GM13976 (cell line): ENCODE results near the gene PLEKHF1.

ENCODE experiments used
- DNase-seq: peaks from one replicate; pipeline ENCODE4 v3.0.0; 2012; ENCODE audit warnings: low spot score
- in situ Hi-C: fragments of 300-500 bp; cut with MboI; formaldehyde crosslinking; loops from one replicate; pipeline ENCODE4 v1.12.0; 2022; ENCODE audit warnings: low sequenced_read_pairs, mixed read lengths, inconsistent platforms; ENCODE audit not compliant: unreplicated experiment
- TF ChIP-seq, protein P1 (sequence below): IDR thresholded peaks from 2 replicates; pipeline ENCODE4 v1.5.1; 2012; ENCODE audit warnings: borderline replicate concordance, mild to moderate bottlenecking; ENCODE audit not compliant: insufficient read depth; ENCODE audit errors: extremely low read depth, missing control alignments, control extremely low read depth

Gene PLEKHF1

DNA sequence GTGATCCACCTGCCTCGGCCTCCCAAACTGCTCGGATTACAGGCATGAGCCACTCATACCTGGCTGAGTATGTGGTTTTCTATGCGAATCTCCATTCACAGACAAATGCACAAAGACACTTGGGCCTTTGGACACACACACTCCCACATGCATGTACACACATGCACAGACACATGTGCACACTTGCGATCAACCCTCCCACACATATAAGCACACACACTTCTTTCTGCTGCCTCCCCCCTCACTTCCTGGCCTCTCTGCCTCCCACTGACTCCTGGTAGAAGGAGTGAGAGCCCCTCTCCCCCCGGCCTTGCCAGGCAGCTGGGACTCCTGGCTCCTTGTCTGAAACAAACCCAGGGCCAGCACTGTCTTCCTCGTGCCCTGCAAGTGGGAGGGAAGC lies 29.3 kb upstream of the PLEKHF1 start:
- DNase-seq: no peak
- in situ Hi-C loops: no loop called here
- TF ChIP-seq, protein P1, sequence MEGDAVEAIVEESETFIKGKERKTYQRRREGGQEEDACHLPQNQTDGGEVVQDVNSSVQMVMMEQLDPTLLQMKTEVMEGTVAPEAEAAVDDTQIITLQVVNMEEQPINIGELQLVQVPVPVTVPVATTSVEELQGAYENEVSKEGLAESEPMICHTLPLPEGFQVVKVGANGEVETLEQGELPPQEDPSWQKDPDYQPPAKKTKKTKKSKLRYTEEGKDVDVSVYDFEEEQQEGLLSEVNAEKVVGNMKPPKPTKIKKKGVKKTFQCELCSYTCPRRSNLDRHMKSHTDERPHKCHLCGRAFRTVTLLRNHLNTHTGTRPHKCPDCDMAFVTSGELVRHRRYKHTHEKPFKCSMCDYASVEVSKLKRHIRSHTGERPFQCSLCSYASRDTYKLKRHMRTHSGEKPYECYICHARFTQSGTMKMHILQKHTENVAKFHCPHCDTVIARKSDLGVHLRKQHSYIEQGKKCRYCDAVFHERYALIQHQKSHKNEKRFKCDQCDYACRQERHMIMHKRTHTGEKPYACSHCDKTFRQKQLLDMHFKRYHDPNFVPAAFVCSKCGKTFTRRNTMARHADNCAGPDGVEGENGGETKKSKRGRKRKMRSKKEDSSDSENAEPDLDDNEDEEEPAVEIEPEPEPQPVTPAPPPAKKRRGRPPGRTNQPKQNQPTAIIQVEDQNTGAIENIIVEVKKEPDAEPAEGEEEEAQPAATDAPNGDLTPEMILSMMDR: no peak

DNA sequence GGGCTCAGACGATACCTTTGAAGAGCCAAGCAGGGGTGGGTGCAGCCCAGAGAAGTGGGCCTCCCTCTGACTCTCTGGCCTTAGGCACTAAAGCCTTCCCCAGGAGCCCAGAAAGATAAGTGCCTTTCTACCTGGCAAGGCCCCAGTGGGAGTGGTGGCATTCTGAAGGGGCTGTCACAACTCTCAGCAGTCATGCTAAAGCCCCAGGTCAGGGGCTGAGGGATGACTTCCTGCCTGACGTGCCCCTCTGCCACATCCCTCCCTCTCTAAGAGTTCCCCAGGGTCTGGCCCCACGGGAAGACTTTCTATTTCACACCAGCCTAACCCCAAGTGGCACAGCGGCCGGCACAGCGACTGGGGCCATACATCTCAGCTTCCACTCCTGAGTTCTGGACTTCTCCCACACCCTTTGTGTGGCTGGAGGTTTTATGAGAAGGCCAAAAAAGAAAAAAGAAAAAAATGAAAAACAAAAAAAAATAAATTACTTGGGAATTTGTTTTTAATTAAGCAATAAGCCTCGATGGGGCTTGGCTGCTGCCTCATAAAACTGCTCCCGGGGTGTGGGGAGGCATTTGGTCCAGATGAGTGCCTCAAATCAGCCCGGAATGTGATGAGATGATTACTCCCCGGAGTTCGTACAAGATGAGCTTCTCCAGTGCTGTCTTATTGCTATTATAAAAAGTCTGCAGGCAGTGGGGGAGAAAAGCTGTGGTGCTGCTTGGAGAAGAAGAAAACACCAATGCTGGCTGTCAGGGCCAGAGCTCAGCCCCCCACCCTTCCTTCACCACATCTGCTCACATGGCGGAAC lies 28.5 kb upstream of the PLEKHF1 start:
- TF ChIP-seq, protein P1: no peak
- in situ Hi-C loops: no loop called here

DNA sequence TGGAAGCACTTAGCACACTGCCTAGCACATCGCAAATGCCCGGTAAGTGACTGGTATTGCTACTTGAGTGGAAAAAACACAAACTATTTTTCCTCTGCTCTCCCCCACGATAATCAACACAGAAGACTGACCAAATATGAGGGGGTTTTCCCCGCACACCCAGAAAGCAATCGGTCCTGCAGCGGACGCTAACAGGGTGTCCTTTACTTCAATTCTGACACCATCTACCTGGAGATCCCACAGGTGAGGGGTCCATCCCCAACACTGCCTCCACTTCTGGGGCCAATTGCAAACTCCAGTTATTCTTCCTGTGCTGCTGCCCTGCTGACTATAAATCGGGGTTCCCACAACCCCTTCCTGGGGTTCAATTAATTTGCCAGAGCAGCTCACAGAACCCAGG lies 26.2 kb upstream of the PLEKHF1 start:
- TF ChIP-seq, protein P1: no peak
- no peak for DNase-seq
- in situ Hi-C loops: no loop called here

More for the DNA sequence above, 28.5 kb upstream of the PLEKHF1 start:
- DNase-seq: no peak

DNA sequence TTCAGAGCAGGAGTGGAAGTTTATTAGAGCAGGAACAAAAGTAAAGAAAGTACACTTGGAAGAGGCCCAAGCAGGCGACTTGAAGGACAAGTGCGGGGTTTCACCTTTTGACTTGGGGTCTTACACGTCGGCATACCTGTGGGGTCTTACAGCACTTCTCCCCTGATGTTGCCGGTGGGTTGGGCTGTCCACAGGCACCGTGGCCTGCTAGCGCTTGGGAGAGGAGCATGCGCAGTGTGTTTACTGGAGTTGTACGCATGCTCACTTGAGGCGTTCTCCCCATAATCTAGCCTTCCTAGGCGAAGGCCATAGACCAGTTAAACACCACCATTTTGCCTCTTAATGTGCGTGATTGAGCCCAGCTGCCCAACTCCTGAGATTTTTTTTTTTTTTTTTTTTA lies 25.0 kb upstream of the PLEKHF1 start:
- in situ Hi-C loops: no loop called here
- DNase-seq: no peak
- TF ChIP-seq, protein P1: no peak

DNA sequence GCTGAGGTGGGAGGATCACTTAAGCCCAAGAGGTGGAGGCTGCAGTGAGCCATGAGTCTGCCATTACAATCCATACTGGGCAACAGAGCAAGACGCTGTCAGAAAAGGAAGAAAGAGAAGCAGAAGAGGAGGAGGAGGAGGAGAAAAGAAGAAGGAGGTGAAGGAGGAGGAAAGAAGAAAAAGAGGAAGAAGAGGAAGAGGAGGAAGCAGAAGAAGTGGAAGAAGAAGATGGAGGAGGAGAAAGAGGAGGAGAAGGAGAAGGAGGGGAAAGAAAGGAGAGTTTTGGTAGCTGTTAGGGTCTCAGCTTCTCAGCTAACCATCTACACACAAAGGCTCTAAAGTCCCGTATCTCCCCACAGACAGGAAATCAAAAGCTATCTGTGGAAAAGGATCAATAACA lies 23.7 kb upstream of the PLEKHF1 start:
- in situ Hi-C loops: no loop called here
- TF ChIP-seq, protein P1: no peak
- DNase-seq: no peak

DNA sequence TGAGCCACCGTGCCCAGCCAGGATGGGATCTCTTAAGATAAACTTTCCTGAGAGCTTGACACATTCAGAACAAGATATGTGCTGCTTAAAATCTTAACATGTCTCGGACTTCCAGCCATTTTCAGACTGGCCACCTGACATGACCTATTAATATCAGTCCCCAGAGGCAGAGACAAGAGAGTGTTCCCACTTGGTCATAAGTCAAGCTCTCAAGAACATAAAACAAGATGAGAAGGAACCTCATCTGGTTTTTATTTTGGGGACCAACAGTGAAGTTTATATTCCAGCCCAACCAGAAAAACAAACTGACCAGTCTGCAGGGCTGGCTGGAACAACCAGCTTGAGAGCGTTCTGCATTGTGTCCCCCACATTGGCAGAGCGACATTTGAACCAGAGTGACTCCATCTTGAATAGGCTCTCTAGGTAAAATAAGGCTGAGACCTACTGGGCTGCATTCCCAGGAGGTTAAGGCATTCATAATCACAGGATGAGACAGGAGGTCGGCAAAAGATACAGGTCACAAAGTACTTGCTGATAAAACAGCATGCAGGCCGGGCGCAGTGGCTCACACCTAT lies 21.8 kb upstream of the PLEKHF1 start:
- in situ Hi-C loops: no loop called here
- no peak for DNase-seq
- TF ChIP-seq, protein P1: no peak
